GM12873 (cell line): Measurements from ENCODE around the gene PRKG1.

ENCODE experiments used
- CTCF ChIP-seq: IDR thresholded peaks from 2 replicates; pipeline ENCODE4 v1.5.1; 2012; ENCODE audit warnings: low read depth, mild to moderate bottlenecking, moderate library complexity, low read length, control low read depth; ENCODE audit not compliant: insufficient read depth; ENCODE audit errors: missing control alignments

Gene PRKG1

DNA sequence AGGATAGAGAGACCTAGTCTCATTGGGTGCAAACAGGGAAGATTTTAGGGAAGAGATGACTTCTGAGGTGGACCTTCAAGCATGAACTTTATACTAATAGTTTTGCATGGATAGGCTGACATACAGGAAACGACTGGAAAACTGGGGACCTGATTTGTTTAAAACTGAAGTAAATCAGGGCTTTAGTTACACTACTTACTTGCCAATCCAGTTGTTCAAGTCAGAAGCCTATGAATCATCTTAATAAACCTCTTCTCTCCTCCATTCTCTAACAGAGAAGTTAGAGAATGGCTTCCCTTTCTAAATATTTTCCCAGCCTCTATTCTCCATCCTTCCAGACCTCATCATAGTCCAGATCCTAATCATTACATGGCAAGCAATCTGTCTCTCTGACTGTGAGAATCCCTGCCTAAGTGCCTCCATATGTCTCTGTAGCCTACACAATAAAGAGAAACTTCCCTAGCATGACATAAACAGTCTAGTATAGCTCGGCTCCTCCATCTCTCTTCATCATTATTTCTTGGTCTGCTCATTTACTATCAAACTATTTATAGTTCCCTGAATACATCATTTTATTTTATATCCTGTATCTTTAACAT, 55.8 kb downstream of the PRKG1 start:
- no peak for TF ChIP-seq CTCF

GRCh38 chr10:51137756-51138529, 63.7 kb downstream of the PRKG1 start:
- no peak for TF ChIP-seq CTCF

- TF ChIP-seq CTCF = no peak
Observed at GRCh38 chr10:51139176-51139575, 64.9 kb downstream of the PRKG1 start.

DNA sequence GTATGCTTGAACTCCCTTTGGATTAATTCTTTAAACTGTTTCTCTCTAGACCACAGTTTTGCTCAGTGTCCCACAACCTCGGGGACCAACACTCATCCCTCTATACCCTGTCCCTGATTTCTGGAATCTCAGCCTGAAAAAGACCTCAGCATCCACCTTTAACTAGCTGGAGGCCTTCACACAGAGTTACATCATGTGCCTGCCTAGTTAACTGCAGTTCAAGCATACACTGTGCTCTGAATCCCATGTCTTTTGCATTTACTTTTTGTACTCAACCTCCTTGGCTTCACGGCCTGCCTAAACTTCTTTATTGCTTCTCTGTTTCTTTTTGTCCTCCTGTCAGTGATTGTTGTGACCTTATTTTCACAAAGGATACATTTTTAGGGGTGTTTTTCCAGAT, 66.7 kb downstream of the PRKG1 start:
- no peak for TF ChIP-seq CTCF

DNA sequence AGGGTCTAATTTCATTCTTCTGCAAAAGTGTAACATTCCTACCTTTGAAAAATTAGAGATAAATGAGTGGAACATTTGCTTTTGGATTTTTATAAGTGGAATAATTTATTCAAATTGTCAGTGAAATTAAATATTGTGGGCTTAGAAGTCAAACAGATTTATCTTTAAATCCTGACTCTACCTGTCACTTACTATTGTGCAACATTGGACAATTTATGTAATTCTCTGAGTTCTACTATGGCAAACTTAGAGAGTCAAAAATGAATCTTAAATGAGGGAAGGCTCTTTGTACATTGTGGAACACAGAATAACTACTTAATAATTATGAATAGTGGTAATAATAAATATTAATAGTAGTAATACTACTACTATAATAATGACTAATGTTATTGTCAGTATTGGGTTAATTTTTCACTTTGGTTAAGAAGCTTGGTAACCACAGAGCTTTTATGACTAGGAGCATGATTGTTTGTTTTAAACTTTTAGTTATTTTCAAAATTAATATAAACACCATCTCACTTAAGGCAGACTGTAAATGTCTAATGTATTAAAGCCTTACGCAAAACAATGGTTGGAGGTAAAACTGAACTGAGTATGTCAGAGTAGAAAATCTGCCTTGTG, 70.0 kb downstream of the PRKG1 start:
- no peak for TF ChIP-seq CTCF

DNA sequence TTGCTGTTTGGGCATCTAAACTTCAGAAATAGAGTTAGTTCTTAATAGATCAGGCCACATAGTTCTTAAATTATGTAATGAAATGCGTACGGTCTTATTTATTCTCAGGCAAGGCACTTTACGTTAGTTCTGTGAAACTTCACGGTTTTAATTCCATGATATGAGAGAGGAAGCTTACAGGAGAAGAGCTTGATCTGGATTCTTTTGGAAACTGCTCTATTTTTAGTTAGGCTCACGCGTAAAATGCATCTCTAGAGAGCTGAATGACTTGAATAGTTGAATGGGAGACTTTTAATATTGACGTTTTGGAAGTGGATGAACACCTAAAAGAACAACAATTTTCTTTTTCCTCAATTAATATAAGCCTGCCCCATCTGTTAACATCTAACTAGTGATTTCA, 71.1 kb downstream of the PRKG1 start:
- no peak for TF ChIP-seq CTCF

GRCh38 chr10:51147644-51148399, 73.5 kb downstream of the PRKG1 start:
- TF ChIP-seq CTCF = no peak
